ENCODE results near the gene NTMT1.
"Not testable (repeated sequence)": the region's sequence is repeated elsewhere in the genome, so short reads cannot be mapped to it uniquely, and the experiment has no call there.

The NTMT1 gene

GRCh38 chr9:129615407-129616285, 10.3 kb upstream of the NTMT1 start:
- DNase-seq (ENCODE audit: low spot score), result no peak

DNA sequence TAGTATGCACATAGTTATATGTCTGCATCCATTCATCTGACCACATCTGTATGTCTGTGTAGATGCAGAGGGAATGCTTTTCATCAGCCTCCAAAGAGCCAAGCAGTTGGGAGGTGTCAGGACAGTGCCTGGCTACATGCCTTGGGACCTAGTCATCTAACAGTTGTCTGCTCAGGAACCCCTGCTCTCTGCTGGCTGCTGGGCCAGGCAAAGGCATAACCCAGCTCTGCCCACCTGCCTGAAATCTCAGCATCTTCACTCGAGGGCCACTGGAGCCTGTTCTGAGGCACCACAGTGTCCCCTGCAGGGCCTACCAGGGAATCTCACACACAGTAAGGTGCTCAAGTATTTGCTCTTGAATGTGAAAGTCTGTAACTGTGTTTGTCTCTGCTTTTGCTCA, 8.8 kb upstream of the NTMT1 start:
- DNase-seq (ENCODE audit: low spot score), result no peak

DNA sequence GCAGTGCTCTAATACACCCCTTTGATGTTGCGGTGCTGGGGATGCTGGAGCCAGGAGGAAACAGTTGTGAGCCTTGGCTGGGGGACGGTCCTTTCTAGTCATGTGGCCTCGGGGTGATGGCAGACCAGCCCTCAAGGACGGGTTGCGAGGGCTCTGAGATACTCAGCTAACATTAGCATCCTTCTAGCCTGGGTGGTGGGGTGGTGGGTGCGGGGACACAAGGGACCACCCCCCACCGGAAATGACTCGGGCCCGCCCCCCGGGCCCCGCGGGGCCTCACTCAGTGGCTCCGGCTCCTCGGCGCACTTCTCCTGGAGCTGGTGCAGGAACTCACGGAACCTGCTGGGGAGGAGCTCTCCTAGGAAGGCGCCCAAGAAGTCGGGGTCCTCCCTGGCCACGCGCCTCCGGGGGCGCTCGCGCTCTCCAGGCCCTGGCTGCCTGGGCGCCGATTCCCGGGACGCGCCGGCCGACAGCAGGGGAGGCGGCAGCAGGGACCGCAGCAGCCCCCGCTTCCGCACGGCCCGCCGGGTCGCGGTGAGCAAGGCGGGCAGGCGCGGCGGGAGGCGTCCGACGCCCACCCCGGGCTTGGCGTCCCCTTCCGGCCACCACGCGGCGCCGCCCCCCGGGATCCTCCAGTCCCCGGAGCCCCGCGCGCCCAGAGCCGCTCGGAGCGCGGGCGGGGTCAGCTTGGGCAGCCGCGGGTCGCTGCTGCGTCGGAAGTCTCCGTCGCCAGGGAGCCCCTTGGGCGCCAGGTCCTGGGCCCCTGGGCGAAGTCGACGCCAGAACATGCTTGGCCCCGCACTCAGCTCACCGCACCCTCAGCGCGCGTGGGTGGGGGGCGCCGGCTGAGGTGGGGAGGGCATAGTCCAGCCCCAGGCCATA, 5.9 kb upstream of the NTMT1 start:
- no peak for DNase-seq (ENCODE audit: low spot score)

GRCh38 chr9:129620669-129621295, 5.2 kb upstream of the NTMT1 start, which contains the start of gene C9orf50:
TSS of gene C9orf50 (minus strand) at chr9:129621101. CDS start at chr9:129620574, 527 bp downstream.
- DNase-seq (ENCODE audit: low spot score), result no peak

DNA sequence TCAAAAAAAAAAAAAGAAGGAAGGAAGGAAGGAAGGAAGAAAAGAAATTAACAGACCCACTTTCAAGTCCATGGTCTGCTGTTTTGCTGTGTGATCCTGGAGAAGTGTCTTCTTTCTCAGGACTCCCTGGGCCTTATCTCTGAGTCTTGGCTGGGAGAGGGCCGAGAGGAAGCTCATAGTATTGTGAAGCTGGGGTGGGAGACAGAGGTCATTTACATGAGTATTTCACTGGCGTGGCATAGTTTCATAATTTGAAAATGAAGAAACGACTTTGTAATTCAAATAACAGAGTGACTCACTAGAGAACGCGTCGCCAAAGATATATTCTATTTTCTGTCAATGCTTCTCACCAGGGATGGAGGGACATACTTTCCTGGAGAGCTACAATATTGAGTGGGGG, 2.6 kb upstream of the NTMT1 start:
- DNase-seq (ENCODE audit: low spot score), result no peak

GRCh38 chr9:129624168-129624759, 1.7 kb upstream of the NTMT1 start:
- DNase-seq (ENCODE audit: low spot score), result peak; percentile 69

- peak; percentile 26 for DNase-seq (ENCODE audit: low spot score)
These were observed 1.0 kb upstream of the NTMT1 start for GRCh38 chr9:129624947-129625346.

GRCh38 chr9:129626625-129627284, 792 bp downstream of the NTMT1 start:
- DNase-seq (ENCODE audit: low spot score), result peak; percentile 28

GRCh38 chr9:129627556-129628440, 1.8 kb downstream of the NTMT1 start:
- DNase-seq (ENCODE audit: low spot score), result no peak

- DNase-seq (ENCODE audit: low spot score), result no peak
These were observed 2.7 kb downstream of the NTMT1 start for GRCh38 chr9:129628709-129629108.

DNA sequence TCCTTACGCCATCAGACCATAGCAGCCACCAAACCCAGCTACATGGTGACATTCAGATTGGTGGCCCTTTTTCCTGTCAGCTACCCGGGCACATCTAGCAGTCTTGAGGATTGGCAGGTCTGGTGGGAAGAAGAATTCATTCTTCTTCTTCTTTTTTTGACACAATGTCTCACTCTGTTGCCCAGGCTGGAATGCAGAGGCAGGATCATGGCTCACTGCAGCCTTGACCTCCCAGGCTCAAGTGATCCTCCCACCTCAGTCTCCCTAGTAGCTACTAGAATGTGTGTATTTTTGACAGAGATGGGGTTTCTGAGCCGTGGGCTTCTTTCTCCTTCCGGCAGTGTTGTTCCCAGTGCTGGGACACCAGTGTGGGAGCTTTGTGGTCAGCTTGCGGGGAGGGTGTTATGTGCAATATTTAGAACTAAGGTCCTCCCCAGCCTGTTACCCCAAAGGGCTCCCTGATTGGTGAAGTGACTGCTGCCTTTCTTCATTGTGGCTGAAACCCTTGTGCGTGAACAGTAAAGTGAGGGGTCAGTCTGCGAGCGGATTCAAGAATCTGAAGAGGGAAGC, 3.4 kb downstream of the NTMT1 start:
- no peak for DNase-seq (ENCODE audit: low spot score)

GRCh38 chr9:129630967-129631673, 5.2 kb downstream of the NTMT1 start:
- DNase-seq (ENCODE audit: low spot score), result no peak

- DNase-seq (ENCODE audit: low spot score), result no peak
These were observed 5.7 kb downstream of the NTMT1 start for GRCh38 chr9:129631674-129632129.

GRCh38 chr9:129632460-129632859, 6.5 kb downstream of the NTMT1 start:
- DNase-seq (ENCODE audit: low spot score), result no peak

DNA sequence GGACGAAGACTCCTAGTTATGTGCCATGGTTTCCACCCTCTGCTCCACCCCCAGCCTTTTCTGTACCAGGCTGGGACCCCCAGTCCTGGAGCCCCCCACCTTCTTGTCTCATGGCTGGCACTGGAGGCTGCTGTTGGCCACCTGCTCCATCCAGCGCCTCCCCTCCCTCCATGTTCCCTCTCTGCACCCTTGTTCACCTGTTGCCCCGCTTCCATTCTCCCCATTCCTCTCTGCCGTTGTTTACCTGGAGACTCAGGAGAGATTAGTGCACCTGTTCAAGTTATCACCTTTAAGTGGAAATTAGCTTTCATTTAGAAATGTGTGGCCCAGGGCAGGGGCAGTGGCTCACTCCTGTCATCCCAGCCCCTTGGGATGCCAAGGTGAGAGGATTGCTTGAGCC, 7.2 kb downstream of the NTMT1 start:
- DNase-seq (ENCODE audit: low spot score), result no peak

DNA sequence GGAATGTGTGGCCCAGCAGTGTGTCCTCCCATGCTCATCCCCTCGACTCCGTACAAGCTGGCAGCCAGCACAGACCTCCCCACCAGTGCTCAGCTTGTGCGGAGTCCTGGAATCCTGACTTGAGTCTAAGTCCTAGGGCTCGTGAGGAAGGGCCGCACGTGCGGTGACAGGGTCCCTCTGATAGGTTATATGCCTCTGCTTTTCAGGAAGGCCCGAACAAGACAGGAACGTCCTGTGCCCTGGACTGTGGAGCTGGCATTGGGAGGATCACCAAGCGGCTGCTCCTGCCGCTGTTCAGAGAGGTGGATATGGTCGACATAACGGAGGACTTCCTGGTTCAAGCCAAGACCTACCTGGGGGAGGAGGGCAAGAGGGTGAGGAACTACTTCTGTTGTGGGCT, 7.9 kb downstream of the NTMT1 start:
- DNase-seq (ENCODE audit: low spot score), result no peak

DNA sequence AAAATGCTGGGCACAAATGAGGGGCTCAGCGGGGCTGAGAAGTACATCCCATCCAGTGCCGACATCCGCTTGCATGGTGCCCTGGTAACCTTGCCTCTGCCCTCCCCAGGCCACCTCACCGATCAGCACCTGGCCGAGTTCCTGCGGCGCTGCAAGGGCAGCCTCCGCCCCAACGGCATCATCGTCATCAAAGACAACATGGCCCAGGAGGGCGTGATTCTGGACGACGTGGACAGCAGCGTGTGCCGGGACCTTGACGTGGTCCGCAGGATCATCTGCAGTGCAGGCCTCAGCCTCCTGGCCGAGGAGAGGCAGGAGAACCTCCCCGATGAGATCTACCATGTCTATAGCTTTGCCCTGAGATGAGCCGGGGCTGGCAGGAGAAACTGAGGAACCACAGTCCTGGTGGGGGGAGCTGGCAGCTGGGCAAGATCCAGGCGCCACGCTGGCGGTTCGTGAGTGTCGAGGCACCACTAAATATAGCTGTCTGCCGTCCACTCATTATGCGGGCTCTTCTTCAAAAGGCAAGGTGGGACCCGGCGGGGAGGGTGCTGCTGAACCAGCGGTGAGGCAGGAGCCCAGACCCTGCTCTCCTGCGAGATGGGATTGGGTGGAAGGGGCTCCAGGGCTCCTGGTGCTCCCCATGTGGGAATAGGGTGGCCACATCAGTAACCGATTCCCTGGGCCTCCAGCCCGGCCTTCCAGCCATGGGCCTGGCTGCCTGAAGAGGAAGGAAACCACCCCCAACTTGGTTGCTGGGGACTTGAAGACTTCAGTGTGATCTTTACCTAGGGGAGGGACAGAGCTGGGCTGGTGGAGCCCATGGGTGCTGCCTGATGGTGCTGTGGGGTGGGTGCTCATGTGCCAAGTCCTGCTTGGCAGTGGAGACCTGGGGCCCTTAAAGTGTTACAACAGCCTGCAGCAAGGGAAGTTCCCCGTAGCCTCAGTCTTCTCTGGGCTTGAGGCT, 9.4 kb downstream of the NTMT1 start:
- no peak for DNase-seq (ENCODE audit: low spot score)

- not testable (repeated sequence) for DNase-seq (ENCODE audit: low spot score)
These were observed 10.4 kb downstream of the NTMT1 start for GRCh38 chr9:129636343-129636742.

Data from CD4-positive, alpha-beta T cell treated with Interleukin-15 for 4 hours (primary cell).